NCI-H2107 treated with DMSO at 0.1 percent for 48 hours (cell line): ENCODE data around the gene ZSCAN4.

Experiments
- DNase-seq: peaks from one replicate; lab custom pipeline; 2025; ENCODE audit not compliant: unreplicated experiment; lab: John Stamatoyannopoulos, UW

The ZSCAN4 gene

GRCh38 chr19:57668635-57669034, at the start of gene ZSCAN4:
Gene ZSCAN4 (plus strand): TSS chr19:57668935. CDS start chr19:57676146, 7,211 bp downstream.
- no peak for DNase-seq

GRCh38 chr19:57620673-57621348, 47.9 kb upstream of the ZSCAN4 start:
- DNase-seq, result no peak

DNA sequence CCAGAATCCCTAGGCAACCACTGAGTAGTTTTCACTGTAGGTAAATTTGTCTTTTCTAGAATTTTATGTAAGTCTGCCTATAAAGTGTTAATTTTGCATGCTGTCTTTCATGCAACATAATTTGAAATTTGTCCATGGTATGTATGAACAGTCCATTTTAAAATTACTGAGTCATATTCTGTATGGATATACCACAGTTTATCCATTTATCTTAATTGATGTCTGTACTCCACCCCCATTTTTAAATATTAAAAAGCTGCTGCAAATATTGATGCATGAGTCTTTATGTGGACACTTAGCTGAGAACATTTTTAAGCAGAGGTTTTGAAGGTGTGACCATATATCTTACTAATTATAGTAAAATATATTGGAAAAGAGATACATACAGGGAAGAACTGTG, 45.6 kb upstream of the ZSCAN4 start:
- no peak for DNase-seq

DNA sequence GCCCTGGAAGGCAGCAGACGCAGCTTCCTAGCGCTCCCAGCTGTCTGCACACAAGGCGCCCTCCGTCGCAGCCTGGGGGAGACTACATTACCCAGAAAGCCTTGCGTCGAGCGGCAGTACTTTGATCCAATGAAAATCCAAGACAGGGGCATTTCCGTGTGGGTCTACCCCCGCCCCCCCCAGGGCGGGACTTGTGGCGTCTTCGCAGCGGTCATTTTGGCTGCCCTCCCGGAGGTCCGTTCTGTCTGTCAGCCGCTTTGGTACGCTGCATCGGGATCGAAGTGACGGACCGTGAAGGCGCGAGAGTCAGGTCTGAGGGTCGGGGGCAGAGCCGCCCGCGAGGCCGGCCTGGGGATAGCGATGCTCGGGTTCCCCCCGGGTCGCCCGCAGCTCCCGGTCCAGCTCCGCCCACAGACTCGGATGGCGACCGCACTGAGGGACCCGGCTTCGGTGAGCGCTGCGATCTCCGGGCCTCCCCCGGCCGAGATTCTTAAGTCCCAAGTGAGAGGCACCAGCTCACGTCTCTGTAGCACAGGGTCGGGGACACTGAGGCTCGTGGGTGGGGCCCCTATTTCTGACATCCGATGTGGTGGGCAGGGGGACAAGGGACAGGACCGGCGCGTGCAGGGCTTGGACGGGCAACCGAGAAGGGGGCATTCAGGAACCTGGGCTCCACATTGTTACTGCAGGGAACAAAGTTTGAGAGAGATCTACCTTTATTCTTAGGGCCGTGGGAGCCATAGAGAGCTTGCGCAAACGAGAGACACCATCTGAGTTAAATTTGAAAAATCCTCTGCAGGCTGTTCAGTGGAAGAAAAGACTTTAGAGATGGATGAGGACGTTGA, 35.5 kb upstream of the ZSCAN4 start, which contains the start of gene ZNF211:
Gene ZNF211, plus strand, starts transcription at position 182 of the 845 bp plus-strand sequence. Its CDS starts 179 bp downstream, at position 361.
- DNase-seq, result peak; percentile 86

GRCh38 chr19:57633832-57634131, 35.0 kb upstream of the ZSCAN4 start:
- no peak for DNase-seq

- DNase-seq, result no peak
These were observed 31.4 kb upstream of the ZSCAN4 start for GRCh38 chr19:57637379-57637778.

DNA sequence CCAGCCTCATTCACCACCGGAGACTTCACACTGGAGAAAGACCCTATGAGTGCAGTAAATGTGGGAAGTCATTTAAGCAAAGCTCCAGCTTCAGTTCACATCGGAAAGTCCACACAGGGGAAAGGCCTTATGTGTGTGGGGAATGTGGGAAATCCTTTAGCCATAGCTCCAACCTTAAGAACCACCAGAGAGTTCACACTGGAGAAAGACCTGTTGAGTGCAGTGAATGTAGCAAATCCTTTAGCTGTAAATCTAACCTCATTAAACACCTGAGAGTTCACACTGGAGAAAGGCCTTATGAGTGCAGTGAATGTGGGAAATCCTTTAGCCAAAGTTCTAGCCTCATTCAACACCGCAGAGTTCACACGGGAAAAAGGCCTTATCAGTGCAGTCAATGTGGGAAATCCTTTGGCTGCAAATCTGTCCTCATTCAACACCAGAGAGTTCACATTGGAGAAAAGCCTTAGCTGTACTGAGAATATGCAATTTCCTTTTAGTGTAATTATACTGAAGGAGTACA, 27.0 kb upstream of the ZSCAN4 start:
- no peak for DNase-seq

GRCh38 chr19:57642396-57643046, 26.2 kb upstream of the ZSCAN4 start:
- no peak for DNase-seq

DNA sequence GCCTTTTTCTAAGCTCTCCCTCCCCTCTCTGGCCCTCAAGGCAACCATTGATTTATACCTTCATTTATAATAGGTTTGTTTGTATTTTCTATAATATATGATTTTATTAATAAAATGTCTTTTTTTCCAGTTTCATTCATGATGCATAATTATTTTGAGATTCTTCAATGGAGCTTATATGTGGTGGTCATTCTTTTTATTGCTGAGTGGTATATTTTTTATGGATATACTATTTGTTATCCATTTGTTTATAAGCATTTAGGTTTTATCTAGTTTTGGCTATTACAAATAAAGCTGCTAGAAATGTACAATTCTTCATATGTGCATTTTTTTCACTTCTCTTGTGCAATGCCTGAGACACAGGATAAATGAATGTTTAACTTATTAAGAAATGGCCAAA, 25.0 kb upstream of the ZSCAN4 start:
- DNase-seq, result no peak

GRCh38 chr19:57648331-57649003, 20.3 kb upstream of the ZSCAN4 start:
- peak; percentile 5 for DNase-seq

- no peak for DNase-seq
These were observed 17.1 kb upstream of the ZSCAN4 start for GRCh38 chr19:57651654-57651996.

- DNase-seq, result no peak
These were observed 15.0 kb upstream of the ZSCAN4 start for GRCh38 chr19:57653689-57654088.

- no peak for DNase-seq
These were observed 13.3 kb upstream of the ZSCAN4 start for GRCh38 chr19:57655443-57655842.

GRCh38 chr19:57656346-57656745, 12.4 kb upstream of the ZSCAN4 start:
- no peak for DNase-seq

- peak; percentile 14 for DNase-seq
These were observed 4.2 kb upstream of the ZSCAN4 start for GRCh38 chr19:57664269-57665127.

- peak; percentile 42 for DNase-seq
These were observed 3.4 kb upstream of the ZSCAN4 start for GRCh38 chr19:57665261-57665806.

DNA sequence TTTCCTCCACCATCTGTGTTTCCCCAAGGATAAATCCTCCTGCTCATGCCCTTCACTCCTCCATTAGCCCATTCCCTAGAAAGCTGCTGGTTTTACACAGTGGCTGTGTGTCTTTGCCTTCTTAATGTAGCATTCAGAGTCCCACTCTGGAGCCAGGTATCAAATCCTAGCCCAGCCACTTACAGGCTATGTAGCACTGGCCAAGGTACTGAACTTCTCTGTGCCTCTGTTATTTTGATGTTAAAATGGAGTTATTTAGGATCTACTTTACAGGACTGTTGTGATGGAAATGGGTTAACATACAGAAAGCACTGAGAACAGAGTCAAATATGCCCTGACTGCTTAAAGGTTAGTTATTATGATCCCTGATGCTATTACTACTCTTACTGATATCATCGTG, 1.5 kb upstream of the ZSCAN4 start:
- no peak for DNase-seq

DNA sequence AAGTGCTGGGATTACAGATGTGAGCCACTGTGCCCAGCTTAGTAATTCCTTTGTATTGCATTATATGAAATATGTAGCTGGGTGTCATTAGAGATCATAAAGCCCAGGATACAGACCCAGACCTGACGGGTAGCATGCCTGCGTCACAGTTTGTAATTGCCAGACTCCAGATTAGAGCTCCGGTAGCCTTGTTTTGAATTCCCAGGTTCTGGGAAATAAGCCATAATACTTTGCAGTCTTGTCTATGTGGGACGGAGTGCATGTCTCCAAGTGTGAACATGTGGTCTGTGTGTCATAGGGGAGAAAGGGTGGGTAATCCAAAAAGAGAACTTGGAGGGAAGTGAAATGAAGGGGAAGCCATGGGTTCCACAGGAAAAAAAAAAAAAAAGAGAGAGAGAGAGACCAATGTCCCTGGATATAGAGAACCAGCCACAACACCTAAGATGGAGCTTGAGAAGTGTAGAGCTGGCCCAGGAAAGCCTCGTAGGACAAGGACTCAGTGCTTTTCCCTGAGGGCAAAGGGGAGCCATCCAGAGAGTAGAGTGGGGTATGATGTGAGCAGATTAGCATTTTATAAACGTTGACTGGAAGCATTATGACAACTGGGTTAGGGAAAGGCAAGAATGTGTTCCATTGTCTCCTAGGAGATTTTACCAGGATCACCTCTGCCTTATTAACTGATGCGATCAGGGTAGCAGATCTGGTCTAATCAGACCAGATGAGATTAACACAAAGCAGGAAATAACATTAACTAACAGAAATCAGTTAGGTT, 2.6 kb downstream of the ZSCAN4 start:
- DNase-seq, result no peak

DNA sequence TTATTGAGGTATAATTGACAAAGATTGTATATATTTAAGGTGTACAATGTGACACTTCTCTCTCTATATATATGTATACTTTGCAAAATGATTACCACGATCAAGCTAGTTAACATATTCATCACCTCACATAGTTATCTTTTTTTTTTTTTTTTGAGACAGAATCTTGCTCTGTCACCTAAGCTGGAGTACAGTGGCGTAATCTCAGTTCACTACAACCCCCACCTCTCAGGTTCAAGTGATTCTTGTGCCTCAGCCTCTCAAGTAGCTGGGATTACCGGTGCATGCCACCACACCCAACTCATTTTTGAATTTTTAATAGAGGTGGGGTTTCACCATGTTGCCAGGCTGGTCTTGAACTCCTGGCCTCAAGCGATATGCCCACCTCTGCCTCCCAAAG, 3.7 kb downstream of the ZSCAN4 start:
- no peak for DNase-seq
